RWPE2 (cell line): ENCODE measurements around the gene MOB3A.
A peak's percentile ranks its signal among the peaks of the same experiment; 100 is the strongest.

Experiments used
- ATAC-seq: fragments of 200-7000 bp; cut with Tn5 transposase; 3 replicates; pipeline ENCODE4 v1.9.1; 2021; ENCODE audit warnings: low read depth
- DNase-seq: peaks from one replicate; pipeline ENCODE4 v3.0.0-alpha.2; 2020; ENCODE audit warnings: low spot score
- H3K27ac ChIP-seq: fragments of 450-650 bp; 2 replicates; pipeline ENCODE4 v1.5.1; 2017; ENCODE audit warnings: mild to moderate bottlenecking; ENCODE audit not compliant: poor library complexity, severe bottlenecking
- H3K27me3 ChIP-seq: fragments of 250-450 bp; sonication (Bioruptor Pico); 2 replicates; pipeline ENCODE4 v1.5.1; 2021; ENCODE audit warnings: mild to moderate bottlenecking, moderate library complexity; ENCODE audit not compliant: insufficient read depth, poor library complexity, severe bottlenecking
- H3K36me3 ChIP-seq: fragments of 250-450 bp; sonication (Bioruptor Pico); 2 replicates; pipeline ENCODE4 v1.5.1; 2020; ENCODE audit warnings: low read depth, mild to moderate bottlenecking, moderate library complexity
- H3K4me1 ChIP-seq: fragments of 250-450 bp; sonication (Bioruptor Pico); 2 replicates; pipeline ENCODE4 v1.5.1; 2021; ENCODE audit warnings: mild to moderate bottlenecking, moderate library complexity; ENCODE audit not compliant: insufficient read depth, poor library complexity, severe bottlenecking
- H3K4me3 ChIP-seq: fragments of 250-450 bp; sonication (Bioruptor Pico); 2 replicates; pipeline ENCODE4 v1.5.1; 2021; ENCODE audit warnings: mild to moderate bottlenecking, moderate library complexity; ENCODE audit not compliant: severe bottlenecking
- H3K9me3 ChIP-seq: fragments of 250-450 bp; sonication (Bioruptor Pico); 2 replicates; pipeline ENCODE4 v1.5.1; 2021; ENCODE audit warnings: mild to moderate bottlenecking, moderate library complexity; ENCODE audit not compliant: severe bottlenecking
- CTCF ChIP-seq: fragments of 450-650 bp; IDR thresholded peaks from one replicate; pipeline ENCODE4 v1.5.1; 2017; ENCODE audit warnings: mild to moderate bottlenecking, moderate library complexity; ENCODE audit not compliant: poor library complexity, severe bottlenecking

Gene MOB3A

GRCh38 chr19:2099937-2100718, 4.0 kb upstream of the MOB3A start:
- Histone ChIP-seq H3K9me3 (no peaks in the 10 kb centered on the region), H3K36me3 (peaks cover 30% of the 10 kb centered on the region), H3K4me3 (no peak overlapping the region), H3K4me1 (no peaks in the 10 kb centered on the region), H3K27ac (no peak overlapping the region), H3K27me3 (no peaks in the 10 kb centered on the region)
- ATAC-seq (no peak), DNase-seq (no peak)
- no peak for TF ChIP-seq CTCF

GRCh38 chr19:2099054-2099501, 3.0 kb upstream of the MOB3A start:
- no peak overlapping the region for H3K27ac ChIP-seq

GRCh38 chr19:2097886-2098327, 1.8 kb upstream of the MOB3A start:
- Histone ChIP-seq H3K9me3 (no peaks in the 10 kb centered on the region), H3K27me3 (no peaks in the 10 kb centered on the region), H3K27ac (no peak overlapping the region), H3K36me3 (peaks cover 44% of the 10 kb centered on the region), H3K4me3 (no peak overlapping the region), H3K4me1 (peaks cover 7% of the 10 kb centered on the region)
- TF ChIP-seq CTCF, result no peak
- peak; percentile 52 for DNase-seq
- no peak for ATAC-seq

More at GRCh38 chr19:2099054-2099501, 3.0 kb upstream of the MOB3A start:
- Histone ChIP-seq H3K27me3 (no peaks in the 10 kb centered on the region), H3K36me3 (peaks cover 36% of the 10 kb centered on the region), H3K4me3 (no peak overlapping the region), H3K4me1 (no peaks in the 10 kb centered on the region), H3K9me3 (no peaks in the 10 kb centered on the region)
- ATAC-seq (no peak), DNase-seq (peak; percentile 49)
- no peak for TF ChIP-seq CTCF

GRCh38 chr19:2097203-2097885, 1.2 kb upstream of the MOB3A start:
- peaks cover 42% of the 10 kb centered on the region for H3K36me3 ChIP-seq
- H3K27me3 ChIP-seq, result no peaks in the 10 kb centered on the region
- H3K4me3 ChIP-seq, result peak overlapping the region; percentile 28
- DNase-seq (peak; percentile 59), ATAC-seq (no peak)
- peaks cover 11% of the 10 kb centered on the region for H3K4me1 ChIP-seq
- peak; percentile 4 for TF ChIP-seq CTCF
- no peaks in the 10 kb centered on the region for H3K9me3 ChIP-seq
- no peak overlapping the region for H3K27ac ChIP-seq
